ENCODE measurements around the gene CCDC69. TPM values are rescaled to one million over a fixed set of nuclear protein-coding genes. Genes with fewer than 3 reads are reported as not detected.

Gene CCDC69
- total RNA-seq, 2 experiments from 2014 or later, result 119 to 123 TPM

- H3K27ac ChIP-seq (ENCODE audit: low read depth, low read length, poor library complexity, severe bottlenecking), result peak overlapping the region; percentile 98
- H3K9me2 ChIP-seq (ENCODE audit: insufficient read depth, low read length), result no peaks in the 10 kb centered on the region
- H3K9me3 ChIP-seq (ENCODE audit: low read length), result no peaks in the 10 kb centered on the region
- no TSS peak for BruUV-seq (replicated peaks)
- POLR2A ChIA-PET, result interaction anchor here (6.5 to 15.6 kb wide), 2 partner anchors 6 to 16 kb away, joined by 80 to 272 read pairs; partner anchors contain the start of gene CCDC69
- peaks cover 97% of the 10 kb centered on the region for H3K4me1 ChIP-seq (ENCODE audit: insufficient read depth, low read length, poor library complexity, severe bottlenecking)
- peak overlapping the region; percentile 7 for H3K4me3 ChIP-seq (ENCODE audit: low read depth, low read length, poor library complexity, severe bottlenecking)
- DNase-seq (ENCODE audit: low spot score), result no peak
- intact Hi-C loops (cut with micrococcal nuclease; ENCODE audit: unreplicated experiment), result no loop called here
- H2AFZ ChIP-seq (ENCODE audit: low read length), result no peak overlapping the region
- H3K4me2 ChIP-seq (ENCODE audit: low read length), result peak overlapping the region; percentile 42
- peaks cover 70% of the 10 kb centered on the region for H3K79me2 ChIP-seq (ENCODE audit: insufficient read depth, low read depth, low read length)
- CTCF ChIA-PET (ENCODE audit: unreplicated experiment), result interaction anchor here (1.0 kb wide), 1 partner anchor 91 kb away, joined by 4 read pairs; no protein-coding TSS in a partner anchor
- TF ChIP-seq EZH2phosphoT487 (IDR thresholded peaks at IDR 0.05; ENCODE audit: borderline replicate concordance, low read depth, low read length) (no peak), CTCF (conservative IDR thresholded peaks at IDR 0.05; ENCODE audit: low read length) (no peak)
- peaks cover 69% of the 10 kb centered on the region; the same call in 1 of the 2 replicates for H3K36me3 ChIP-seq (ENCODE audit: insufficient read depth, low read length)
- peaks cover 5% of the 10 kb centered on the region; the same call in 1 of the 2 replicates for H4K20me1 ChIP-seq (ENCODE audit: insufficient read depth, low read length)
Measured at GRCh38 chr5:151216781-151217180, 7.1 kb downstream of the CCDC69 start.

- no peaks in the 10 kb centered on the region for H3K9me3 ChIP-seq (ENCODE audit: low read length)
- POLR2A ChIA-PET, result interaction anchor here (0.6 to 15.6 kb wide), 10 partner anchors 7 to 237 kb away, joined by 3 to 272 read pairs (median 4); partner anchors contain the start of genes CCDC69 and GM2A
- DNase-seq (ENCODE audit: low spot score), result peak; percentile 28
- CTCF ChIA-PET (ENCODE audit: unreplicated experiment), result interaction anchor here (0.6 to 1.0 kb wide), 3 partner anchors 16 to 89 kb away, joined by 3 to 4 read pairs (median 3); no protein-coding TSS in a partner anchor
- H3K4me1 ChIP-seq (ENCODE audit: insufficient read depth, low read length, poor library complexity, severe bottlenecking), result peaks cover 97% of the 10 kb centered on the region
- peak overlapping the region; percentile 53 for H3K4me3 ChIP-seq (ENCODE audit: low read depth, low read length, poor library complexity, severe bottlenecking)
- peaks cover 58% of the 10 kb centered on the region for H3K79me2 ChIP-seq (ENCODE audit: insufficient read depth, low read depth, low read length)
- peaks cover 57% of the 10 kb centered on the region; the same call in 1 of the 2 replicates for H3K36me3 ChIP-seq (ENCODE audit: insufficient read depth, low read length)
- BruUV-seq (replicated peaks), result no TSS peak
- peaks cover 5% of the 10 kb centered on the region; the same call in 1 of the 2 replicates for H4K20me1 ChIP-seq (ENCODE audit: insufficient read depth, low read length)
- H3K27ac ChIP-seq (ENCODE audit: low read depth, low read length, poor library complexity, severe bottlenecking), result peak overlapping the region; percentile 98
- intact Hi-C loops (cut with micrococcal nuclease; ENCODE audit: unreplicated experiment), result loop anchor here (2.0 kb wide), 2 partner anchors 51 to 65 kb away; no protein-coding TSS in a partner anchor
- peak overlapping the region; percentile 87 for H3K4me2 ChIP-seq (ENCODE audit: low read length)
- H3K9me2 ChIP-seq (ENCODE audit: insufficient read depth, low read length), result no peaks in the 10 kb centered on the region
- TF ChIP-seq CTCF (conservative IDR thresholded peaks at IDR 0.05; ENCODE audit: low read length), result no peak
- TF ChIP-seq EZH2phosphoT487 (IDR thresholded peaks at IDR 0.05; ENCODE audit: borderline replicate concordance, low read depth, low read length), result no peak
- no peak overlapping the region for H2AFZ ChIP-seq (ENCODE audit: low read length)
Measured at GRCh38 chr5:151215546-151215880, 8.4 kb downstream of the CCDC69 start.

All from OCI-LY7 (cell line).